Measurements from ENCODE around the gene PCDHGB3.

DNA sequence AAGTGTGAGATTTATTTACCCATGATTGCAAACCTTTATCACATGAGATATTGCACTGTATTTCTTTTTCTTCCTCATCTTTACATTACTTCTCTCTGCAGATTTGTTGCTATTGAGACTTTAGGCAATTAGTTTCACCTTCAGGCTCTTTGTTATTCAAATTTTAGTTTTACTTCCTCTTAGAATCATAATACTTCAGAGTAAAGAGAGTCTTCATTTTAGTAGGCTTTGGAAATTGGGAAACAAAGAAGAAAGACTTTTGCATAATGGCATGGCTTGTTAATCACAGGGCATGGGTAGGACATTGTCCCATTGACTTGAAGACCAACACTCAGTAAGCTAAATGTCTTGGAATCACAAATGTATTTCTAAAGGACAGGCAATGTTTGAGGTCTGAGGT lies 7.3 kb upstream of the PCDHGB3 start:
- TF ChIP-seq, protein P1, sequence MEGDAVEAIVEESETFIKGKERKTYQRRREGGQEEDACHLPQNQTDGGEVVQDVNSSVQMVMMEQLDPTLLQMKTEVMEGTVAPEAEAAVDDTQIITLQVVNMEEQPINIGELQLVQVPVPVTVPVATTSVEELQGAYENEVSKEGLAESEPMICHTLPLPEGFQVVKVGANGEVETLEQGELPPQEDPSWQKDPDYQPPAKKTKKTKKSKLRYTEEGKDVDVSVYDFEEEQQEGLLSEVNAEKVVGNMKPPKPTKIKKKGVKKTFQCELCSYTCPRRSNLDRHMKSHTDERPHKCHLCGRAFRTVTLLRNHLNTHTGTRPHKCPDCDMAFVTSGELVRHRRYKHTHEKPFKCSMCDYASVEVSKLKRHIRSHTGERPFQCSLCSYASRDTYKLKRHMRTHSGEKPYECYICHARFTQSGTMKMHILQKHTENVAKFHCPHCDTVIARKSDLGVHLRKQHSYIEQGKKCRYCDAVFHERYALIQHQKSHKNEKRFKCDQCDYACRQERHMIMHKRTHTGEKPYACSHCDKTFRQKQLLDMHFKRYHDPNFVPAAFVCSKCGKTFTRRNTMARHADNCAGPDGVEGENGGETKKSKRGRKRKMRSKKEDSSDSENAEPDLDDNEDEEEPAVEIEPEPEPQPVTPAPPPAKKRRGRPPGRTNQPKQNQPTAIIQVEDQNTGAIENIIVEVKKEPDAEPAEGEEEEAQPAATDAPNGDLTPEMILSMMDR (conservative IDR thresholded peaks at IDR 0.05) = no peak
- TF ChIP-seq ZFX (IDR thresholded peaks at IDR 0.05) = no peak
